Left forelimb (tissue), 1 donor: Measurements from ENCODE around the gene TMEM217.
"Not testable (repeated sequence)": the region's sequence is repeated elsewhere in the genome, so short reads cannot be mapped to it uniquely, and the experiment has no call there.

Experiments used
- DNase-seq: peaks from one replicate; pipeline ENCODE4 v3.0.0-alpha.2; 2018; ENCODE audit warnings: low spot score

The TMEM217 gene

DNA sequence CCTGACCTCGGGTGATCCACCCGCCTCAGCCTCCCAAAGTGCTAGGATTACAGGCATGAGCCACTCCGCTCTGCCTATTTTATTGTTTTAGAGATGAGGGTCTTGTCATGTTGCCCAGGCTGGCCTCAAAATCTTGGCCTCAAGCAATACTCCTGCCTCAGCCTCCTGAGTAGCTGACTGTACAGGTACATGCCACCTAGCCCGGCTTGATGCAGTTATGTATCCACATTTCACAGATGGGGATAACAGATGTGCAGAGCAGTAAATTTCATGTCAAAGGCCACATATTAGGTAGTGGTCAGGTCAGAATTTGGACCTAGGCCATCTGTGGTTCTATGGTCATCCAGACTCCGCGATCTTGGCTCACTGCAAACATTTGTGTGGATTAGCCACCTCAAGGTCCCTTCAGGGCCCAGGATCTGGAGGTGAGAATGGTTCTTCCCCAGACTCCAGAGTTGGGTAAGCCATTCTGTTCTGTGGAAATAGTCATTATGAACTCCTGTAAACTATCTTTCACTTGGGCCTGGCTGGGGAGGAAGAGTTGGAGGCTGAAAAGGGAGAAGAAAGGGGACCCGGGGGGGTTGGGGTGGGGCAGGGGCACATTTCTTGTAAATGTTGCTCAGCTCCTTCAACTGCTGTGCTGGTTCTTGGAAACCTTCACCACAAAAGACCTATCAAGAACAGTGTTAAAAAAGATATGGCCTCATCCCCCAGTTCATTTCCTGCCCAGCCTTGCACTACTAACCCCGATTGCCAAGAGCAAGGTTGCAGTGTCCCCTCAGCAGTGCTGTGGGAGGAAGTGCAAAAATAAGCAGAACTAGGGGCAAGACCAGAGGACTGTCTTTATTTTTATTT lies 75.0 kb downstream of the TMEM217 start:
- DNase-seq, result peak; percentile 34

DNA sequence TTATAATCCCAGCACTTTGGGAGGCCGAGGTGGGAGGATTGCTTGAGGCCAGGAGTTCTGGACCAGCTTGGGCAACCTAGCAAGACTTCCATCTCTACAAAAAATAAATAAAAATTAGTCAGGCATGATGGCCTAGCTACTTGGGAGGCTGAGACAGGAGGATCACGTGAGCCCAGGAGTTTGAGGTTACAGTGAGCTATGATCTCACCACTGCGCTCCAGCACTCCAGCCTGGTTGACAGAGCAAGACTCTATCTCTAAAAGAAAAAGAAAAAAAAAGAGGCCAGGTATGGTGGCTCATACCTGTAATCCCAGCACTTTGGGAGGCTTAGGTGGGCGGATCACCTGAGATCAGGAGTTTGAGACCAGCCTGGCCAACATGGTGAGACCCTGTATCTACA lies 77.3 kb downstream of the TMEM217 start:
- not testable (repeated sequence) for DNase-seq

DNA sequence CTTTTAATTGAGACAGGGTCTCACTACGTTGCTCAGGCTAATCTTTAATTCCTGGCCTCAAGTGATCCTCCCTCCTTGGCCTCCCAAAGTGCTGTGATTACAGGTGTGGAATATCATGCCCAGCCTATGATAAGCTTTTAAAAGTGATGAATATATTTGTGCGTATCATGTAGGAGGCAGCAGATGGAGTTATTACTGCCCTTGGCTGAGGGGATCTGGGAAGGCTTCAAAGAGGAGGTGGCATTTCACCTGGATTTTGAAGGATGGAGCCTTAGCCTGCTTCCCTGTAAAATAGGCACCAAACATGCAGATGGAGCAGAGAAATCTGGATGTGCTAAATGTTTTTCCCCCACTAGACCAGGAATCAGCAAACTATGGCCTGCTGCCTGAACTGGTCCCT lies 77.9 kb downstream of the TMEM217 start:
- DNase-seq, result no peak

DNA sequence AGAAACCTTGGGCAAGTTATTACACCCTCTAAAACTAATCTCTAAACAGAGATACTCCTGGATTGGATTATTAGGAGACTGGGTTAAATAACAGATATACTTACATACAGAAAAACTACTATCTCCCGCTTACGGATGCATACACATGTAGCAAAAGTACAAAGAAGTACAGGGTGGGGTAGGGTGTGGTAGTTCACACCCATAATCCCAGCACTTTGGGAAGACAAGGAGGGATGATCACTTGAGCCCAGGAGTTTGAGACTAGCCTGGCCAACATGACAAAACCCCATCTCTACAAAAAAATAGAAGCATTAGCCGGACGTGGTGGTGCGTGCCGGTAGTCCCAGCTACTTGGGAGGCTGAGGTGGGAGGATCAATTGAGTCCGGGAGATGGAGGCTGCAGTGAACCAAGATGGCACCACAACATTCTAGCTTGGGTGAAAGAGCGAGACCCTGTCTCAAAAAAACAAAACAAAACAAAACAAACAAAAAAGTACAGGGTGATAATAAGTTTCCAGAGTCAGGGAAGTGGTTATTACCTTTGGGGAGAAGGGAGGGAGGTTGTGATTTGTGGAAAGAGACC lies 79.9 kb downstream of the TMEM217 start:
- no peak for DNase-seq

DNA sequence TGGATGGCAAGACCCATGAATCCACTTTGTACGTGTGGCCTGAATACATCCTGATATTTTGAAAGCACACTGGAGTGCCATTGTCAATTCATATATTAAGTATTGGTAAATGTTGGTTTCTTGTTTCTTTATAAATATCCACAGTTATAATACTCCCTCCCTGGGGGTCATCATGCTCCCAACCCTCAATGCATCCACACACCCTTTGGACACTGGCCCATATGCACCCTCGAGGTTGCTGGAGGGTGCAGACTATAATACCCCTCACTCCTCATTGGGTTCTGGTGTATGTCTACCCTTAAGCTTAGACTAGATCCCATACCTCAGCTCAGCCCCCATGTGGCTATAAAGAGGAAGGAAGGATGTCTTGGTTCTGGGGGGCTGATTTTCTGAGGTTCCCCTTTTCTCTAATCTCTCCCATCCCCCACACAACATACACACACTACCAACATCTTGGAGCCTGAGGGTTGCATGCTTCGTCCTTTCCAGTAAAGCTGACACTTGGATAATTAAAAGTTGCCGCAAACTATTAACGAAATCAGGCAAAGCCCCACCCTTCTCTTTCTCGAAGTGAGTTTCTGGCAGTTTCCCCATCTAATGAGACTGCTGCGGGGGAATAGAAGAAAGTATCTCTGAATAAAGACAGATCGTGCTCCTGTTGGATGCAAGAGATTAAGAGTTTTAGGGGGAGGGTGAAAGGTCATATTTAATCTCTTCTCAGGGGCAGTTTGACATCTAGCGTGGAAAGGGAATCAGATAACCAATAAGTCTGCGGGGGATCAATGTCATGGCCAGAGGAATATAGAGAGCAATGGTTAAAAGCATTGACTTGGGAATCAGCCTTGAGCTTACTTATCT lies 80.6 kb downstream of the TMEM217 start:
- DNase-seq, result no peak

DNA sequence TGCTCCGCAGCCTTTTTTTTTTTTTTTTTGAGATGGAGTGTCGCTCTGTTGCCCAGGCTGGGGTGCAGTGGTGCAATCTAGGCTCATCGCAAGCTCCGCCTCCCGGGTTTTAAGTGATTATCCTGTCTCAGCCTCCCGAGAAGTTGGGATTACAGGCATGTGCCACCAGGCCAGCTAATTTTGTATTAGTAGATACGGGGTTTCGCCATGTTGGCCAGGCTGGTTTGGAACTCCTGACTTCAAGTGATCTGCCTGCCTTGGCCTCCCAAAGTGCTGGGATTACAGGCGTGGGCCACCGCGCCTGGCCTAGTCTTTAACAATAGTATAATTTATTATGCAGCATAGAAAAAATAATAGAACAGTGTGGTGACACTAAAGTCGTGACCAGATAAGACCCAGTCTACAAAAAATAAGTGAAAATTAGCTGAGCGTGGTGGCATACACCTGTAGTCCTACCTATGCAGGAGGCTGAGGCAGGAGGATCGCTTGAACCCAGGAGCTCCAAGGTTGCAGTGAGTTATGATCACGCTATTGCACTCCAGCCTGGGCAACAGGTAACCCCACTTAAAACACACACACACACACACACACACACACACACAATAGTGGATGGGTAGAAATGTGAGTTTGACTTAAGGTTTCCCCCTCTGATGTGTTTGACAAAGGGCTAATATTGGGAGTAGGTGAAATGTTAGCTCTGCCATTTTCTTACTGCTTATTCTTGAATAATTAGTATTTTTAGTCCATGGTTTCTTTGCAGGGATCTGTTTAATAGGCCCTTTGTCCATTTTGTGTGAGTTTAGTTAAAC lies 81.5 kb downstream of the TMEM217 start:
- no peak for DNase-seq

DNA sequence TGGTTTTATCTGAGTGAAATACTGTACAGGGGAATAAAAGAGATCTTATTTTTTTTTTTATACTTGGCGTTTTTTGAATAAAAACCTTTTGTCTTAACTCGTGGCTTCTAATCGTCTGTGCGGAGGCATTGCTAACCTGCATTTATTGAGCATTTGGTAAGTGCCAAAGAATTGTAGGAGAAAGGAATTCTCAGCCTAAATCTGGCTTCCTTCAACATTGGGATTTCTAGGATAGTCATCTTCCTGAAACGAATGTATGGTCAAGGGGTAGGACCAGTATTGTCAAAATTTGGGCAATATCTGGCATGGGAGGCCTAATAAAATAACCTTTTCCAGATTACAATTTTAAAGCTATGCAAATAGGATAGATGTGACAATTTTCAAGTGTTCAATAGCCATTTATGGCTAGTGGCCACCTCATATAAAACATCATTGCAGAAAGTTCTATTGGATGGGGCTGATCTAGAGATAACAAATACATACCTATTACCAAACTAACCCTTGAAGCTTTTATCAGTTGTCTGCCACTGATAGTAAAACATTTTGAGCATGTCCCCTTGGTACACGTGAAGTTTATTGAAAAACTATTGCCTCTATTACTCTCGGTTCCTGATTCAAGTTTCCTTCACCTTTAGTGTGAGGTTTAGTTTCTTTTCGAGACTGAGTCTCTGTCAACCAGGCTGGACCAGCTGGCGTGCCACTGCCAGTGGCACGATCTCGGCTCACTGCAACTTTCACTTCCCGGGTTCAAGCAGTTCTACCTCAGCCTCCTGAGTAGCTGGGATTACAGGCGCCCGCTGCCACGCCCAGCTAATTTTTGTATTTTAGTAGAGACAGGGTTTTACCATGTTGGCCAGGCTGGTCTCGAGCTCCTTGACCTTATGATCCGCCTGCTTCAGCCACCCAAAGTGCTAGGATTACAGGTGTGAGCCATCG lies 82.3 kb downstream of the TMEM217 start:
- DNase-seq, result no peak

DNA sequence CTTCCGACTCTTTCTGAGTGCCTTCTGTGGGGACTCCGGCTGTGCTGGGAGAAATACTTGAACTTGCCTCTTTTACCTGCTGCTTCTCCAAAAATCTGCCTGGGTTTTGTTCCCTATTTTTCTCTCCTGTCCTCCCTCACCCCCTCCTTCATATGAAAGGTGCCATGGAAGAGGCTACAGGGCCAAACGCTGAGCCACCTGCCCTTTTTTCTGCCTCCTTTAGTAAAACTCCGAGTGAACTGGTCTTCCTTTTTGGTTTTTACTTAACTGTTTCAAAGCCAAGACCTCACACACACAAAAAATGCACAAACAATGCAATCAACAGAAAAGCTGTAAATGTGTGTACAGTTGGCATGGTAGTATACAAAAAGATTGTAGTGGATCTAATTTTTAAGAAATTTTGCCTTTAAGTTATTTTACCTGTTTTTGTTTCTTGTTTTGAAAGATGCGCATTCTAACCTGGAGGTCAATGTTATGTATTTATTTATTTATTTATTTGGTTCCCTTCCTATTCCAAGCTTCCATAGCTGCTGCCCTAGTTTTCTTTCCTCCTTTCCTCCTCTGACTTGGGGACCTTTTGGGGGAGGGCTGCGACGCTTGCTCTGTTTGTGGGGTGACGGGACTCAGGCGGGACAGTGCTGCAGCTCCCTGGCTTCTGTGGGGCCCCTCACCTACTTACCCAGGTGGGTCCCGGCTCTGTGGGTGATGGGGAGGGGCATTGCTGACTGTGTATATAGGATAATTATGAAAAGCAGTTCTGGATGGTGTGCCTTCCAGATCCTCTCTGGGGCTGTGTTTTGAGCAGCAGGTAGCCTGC lies 83.2 kb downstream of the TMEM217 start:
- no peak for DNase-seq

DNA sequence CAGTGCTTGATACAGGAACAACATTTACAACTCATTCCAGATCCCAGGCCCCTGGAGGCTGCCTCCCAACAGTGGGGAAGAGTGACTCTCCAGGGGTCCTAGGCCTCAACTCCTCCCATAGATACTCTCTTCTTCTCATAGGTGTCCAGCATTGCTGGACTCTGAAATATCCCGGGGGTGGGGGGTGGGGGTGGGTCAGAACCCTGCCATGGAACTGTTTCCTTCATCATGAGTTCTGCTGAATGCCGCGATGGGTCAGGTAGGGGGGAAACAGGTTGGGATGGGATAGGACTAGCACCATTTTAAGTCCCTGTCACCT lies 83.8 kb downstream of the TMEM217 start:
- DNase-seq, result no peak

DNA sequence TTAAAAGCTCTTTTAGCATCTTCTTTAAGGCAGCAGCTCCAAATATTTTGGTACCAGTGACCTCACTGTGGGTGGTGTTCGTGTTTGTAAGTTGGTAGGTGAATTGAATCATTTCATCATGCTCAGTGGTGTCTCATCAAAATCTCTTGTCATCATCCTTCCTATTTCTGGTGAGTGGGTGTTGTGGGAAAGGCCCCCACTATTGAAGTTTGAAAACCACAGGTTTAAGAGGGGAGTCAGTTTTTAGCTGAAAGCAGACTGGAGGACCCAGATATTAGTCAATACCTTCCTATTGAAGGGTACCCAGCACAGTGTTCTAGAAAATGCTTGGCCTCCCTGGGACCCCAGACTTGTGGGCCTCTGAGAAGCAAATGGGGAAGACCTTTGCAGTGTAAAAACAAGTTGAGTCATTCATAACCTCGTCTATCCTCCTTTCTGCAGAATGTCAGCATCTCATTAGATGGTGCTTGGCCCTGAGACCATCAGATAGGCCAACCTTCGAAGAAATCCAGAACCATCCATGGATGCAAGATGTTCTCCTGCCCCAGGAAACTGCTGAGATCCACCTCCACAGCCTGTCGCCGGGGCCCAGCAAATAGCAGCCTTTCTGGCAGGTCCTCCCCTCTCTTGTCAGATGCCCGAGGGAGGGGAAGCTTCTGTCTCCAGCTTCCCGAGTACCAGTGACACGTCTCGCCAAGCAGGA lies 84.3 kb downstream of the TMEM217 start:
- no peak for DNase-seq

DNA sequence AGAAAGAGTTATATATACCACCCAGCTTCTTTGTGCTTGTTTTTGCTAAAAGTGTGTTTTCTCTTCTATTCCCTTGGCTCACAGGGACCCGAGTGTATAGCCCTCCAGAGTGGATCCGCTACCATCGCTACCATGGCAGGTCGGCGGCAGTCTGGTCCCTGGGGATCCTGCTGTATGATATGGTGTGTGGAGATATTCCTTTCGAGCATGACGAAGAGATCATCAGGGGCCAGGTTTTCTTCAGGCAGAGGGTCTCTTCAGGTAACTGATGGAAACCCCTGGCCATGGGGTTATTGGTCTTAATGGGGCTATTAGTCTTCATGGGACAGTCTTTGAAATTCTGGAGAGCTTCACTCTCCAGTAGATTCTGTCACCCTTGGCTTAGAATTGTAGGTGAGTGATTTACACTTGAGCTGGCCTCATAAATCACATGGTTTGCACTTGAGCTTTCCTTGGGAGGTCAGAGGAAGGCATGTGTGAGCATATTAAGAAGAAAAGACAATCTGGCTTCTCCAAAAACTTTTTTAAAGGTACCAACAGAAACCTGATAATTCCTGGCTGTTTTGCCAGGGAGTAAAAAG lies 84.9 kb downstream of the TMEM217 start:
- no peak for DNase-seq

DNA sequence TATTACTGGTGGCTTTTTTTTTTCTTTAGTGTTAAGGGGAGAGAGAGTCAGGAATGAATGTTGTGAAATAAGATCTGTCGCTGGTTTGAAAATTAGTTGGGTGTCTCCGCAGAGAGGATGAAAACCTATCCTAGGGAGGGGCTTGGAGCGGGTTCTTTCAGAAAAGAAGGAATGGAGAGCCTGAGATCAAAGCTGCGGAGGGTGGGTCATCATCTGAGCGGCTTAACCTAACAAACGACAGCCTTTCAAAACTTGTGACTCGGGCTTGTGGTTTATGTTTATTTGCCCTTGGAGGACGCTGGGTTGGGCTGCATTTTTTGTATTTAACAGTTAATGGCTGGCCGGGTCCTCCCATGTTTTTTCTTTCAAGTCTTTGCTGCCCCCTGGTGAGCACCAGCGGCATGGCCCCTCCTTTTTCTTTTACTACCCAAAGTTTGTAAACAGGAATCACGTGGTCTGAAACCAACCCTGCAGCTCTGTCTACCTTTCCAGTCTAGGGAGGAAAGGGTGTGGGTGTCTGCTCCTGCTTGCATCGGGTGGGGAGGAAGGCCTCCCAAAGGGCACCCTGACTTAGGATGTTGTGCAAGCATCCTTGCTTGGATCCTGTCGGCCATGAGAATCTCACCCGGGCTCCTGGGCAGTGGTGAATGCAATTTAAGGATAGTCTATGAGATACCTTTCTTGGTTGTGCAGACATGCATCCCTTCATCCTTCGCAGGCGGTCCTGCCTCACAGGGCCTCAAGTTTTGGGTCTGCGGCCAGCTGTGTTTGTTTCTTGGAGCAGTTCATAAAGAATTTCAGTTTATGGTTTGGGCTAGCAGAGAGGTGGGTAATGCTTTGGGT lies 85.8 kb downstream of the TMEM217 start:
- DNase-seq, result peak; percentile 90

DNA sequence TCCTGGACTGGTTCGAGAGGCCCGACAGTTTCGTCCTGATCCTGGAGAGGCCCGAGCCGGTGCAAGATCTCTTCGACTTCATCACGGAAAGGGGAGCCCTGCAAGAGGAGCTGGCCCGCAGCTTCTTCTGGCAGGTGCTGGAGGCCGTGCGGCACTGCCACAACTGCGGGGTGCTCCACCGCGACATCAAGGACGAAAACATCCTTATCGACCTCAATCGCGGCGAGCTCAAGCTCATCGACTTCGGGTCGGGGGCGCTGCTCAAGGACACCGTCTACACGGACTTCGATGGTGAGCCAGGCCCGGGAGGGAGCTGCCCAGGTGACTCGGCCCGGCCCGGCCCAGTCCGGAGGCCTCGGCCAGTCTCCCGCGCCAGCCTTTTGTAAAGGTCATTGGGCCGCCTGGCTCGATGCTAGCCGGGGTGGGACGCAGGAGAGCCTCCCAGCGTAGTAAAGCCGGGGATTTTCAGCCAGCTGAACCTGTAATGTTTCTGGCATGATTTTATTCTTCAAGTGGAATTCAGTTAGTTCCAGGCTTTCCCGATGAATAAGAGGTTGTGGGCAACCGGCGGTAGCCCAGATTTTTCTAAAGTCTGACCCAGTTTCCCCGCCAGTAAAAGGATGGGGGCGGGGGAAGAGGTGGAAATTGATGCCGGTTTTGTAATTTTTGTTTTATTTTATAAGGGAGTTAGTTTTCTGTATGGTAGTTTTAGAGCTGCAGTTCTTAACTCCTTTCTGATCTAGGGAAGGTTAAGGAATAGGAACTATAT lies 86.6 kb downstream of the TMEM217 start:
- DNase-seq, result peak; percentile 71

DNA sequence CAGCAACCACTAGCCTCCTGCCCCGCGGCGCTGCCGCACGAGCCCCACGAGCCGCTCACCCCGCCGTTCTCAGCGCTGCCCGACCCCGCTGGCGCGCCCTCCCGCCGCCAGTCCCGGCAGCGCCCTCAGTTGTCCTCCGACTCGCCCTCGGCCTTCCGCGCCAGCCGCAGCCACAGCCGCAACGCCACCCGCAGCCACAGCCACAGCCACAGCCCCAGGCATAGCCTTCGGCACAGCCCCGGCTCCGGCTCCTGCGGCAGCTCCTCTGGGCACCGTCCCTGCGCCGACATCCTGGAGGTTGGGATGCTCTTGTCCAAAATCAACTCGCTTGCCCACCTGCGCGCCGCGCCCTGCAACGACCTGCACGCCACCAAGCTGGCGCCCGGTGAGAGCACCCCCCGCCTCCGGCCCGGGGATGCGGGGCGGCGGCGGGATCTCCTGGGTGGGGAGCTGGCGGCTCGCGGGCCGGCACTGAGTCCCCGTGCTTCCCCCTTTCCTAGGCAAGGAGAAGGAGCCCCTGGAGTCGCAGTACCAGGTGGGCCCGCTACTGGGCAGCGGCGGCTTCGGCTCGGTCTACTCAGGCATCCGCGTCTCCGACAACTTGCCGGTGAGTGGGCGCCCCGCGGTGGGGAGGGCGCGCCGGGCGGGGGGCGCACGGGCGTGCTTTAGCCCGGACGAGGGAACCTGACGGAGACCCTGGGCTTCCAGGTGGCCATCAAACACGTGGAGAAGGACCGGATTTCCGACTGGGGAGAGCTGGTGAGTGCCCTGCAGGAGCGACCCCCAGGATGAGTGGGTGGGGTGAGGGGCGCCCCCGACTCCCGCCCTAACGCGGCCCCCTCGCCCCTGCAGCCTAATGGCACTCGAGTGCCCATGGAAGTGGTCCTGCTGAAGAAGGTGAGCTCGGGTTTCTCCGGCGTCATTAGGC lies 87.4 kb downstream of the TMEM217 start:
- peak; percentile 76 for DNase-seq

DNA sequence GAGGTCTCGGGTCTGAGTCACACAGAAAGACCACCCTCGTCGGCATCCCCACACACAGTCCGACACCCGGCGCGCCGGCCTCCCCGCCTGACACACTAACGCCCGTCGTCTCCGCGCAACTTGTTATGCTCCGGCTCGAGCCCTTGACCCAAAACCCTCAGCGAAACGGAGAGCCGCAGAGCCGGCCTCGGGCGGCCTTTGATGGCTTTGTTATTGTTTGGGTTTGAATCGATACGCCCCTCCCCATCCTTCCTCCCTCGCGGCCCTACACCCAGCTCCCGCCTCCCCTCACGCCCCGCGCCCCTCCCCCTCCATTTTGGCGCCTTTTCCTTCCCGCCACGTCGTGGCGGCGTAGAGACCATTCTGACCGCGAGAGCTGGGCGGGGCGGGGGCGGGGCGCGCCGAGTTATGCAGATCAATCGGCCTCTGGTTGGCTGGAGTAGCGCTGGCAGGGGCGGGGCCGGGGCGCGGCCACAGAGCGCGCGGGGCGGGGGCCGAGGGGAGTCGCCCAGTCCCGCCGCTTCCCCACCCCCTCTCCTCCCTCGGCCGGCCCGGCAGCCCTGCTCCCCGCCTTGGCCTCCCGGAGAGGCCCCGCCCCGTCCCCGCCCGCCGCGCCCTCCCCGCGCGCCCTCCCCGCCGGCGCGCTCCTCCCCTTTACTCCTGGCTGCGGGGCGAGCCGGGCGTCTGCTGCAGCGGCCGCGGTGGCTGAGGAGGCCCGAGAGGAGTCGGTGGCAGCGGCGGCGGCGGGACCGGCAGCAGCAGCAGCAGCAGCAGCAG lies 88.3 kb downstream of the TMEM217 start, which contains the start of gene PIM1:
Gene PIM1 (plus strand): TSS at position 657 of the 777 bp plus-strand sequence. CDS start 424 bp downstream, outside the sequence.
- DNase-seq, result peak; percentile 100
